Osteocyte (in vitro differentiated cells): ENCODE results near the gene SLC7A1. TPM values are rescaled to one million over a fixed set of nuclear protein-coding genes. Genes with fewer than 3 reads are reported as not detected.
"Not testable (repeated sequence)": the region's sequence is repeated elsewhere in the genome, so short reads cannot be mapped to it uniquely, and the experiment has no call there.

ENCODE experiments used
- DNase-seq: peaks from one replicate; pipeline ENCODE4 v3.0.0; 2021; ENCODE audit warnings: mixed read lengths; ENCODE audit not compliant: unreplicated experiment; ENCODE audit errors: extremely low spot score
- H3K27ac Mint-ChIP-seq: one replicate; pipeline ENCODE4 v1.8.0; 2021; ENCODE audit warnings: mild to moderate bottlenecking, mixed read lengths; ENCODE audit not compliant: unreplicated experiment
- H3K27me3 Mint-ChIP-seq: one replicate; pipeline ENCODE4 v1.8.0; 2021; ENCODE audit warnings: mixed read lengths; ENCODE audit not compliant: unreplicated experiment
- H3K36me3 Mint-ChIP-seq: one replicate; pipeline ENCODE4 v1.8.0; 2021; ENCODE audit warnings: mixed read lengths; ENCODE audit not compliant: unreplicated experiment
- H3K4me1 Mint-ChIP-seq: one replicate; pipeline ENCODE4 v1.8.0; 2021; ENCODE audit warnings: mixed read lengths; ENCODE audit not compliant: unreplicated experiment
- H3K4me3 Mint-ChIP-seq: one replicate; pipeline ENCODE4 v1.8.0; 2021; ENCODE audit warnings: mild to moderate bottlenecking, moderate library complexity, mixed read lengths; ENCODE audit not compliant: unreplicated experiment
- H3K9me3 Mint-ChIP-seq: one replicate; pipeline ENCODE4 v1.8.0; 2021; ENCODE audit warnings: mixed read lengths; ENCODE audit not compliant: unreplicated experiment
- CTCF ChIP-seq: fragments of 200-600 bp; sonication (generic); IDR thresholded peaks from 2 replicates; pipeline ENCODE4 v1.5.0; 2021; ENCODE audit warnings: antibody characterized with exemption, mild to moderate bottlenecking, moderate library complexity
- long read RNA-seq: library from polyadenylated mRNA; unstranded; transcript quantifications from one replicate; pipeline ENCODE4 v2.0.0, GENCODE V29; 2021
- total RNA-seq: library from RNA; stranded (reverse); gene quantifications from 2 replicates; pipeline ENCODE4 v1.2.1, GENCODE V29; 2021

SLC7A1 gene
- total RNA-seq: 84.0 and 88.7 TPM in 2 replicates
- long read RNA-seq, partial matches to known transcripts: 0 of 53 reads
- long read RNA-seq, other reads (novel, unspliced or antisense): 53 of 53 reads

DNA sequence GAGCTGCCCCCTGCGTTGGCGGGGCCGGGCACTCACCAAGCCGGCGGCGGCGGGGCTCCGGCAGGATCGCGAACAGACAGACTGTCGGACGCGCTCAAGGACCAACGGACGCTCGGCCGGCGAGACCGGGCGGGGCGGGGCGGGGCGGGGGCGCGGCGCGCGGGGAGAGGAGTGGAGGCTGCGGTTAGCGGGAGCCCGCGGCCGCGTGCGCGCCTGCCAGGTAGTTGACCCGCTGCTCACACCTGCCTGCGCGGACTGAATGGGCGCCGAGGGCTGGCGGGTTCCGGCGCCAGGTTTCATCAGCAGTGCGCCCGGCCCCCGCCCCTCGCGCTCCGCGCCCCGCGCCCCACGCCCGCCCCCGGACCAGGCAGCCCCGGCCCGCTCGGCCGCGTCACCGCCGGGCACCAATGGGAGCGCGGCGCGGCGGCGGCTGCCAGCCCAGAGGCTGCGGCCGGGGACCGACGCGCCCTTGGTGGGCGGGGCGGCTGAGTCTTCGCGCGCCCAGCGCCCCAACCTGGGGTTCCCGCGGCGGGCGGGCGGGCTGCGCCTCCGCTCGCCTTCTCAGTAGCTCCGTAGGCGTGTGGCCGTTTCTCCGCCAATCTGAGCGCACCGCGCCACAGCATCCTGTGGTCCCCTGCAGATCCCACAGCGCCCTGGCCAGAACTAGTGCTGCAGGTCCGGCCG lies at the start of gene SLC7A1:
SLC7A1 (minus strand) TSS at position 309 of the 684 bp plus-strand sequence. CDS start 59,500 bp downstream, outside the sequence.
- TF ChIP-seq CTCF: no peak
- H3K9me3 Mint-ChIP-seq: no peaks in the 10 kb centered on the region

DNA sequence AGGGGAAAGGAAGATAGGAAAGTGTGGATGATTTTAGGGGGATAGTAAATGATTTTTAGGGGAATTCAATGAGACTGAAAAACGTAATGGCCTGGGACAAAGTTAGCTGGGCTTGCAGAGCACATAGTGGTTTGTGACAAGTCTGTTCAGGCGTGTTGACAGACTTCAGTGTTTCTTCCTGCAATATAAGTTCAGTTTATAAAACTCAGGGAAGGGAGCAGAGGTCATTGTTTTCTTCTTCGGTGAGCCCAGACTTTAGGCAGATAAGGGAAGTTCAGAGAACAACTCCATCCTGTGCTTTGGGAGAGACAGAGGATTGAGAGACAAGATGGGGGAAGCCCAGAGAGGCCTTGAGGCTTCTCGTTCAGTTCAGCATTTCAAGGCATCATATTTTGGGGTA lies 45.2 kb upstream of the SLC7A1 start:
- Mint-ChIP-seq H3K27ac (no peak overlapping the region), H3K27me3 (no peaks in the 10 kb centered on the region), H3K9me3 (no peaks in the 10 kb centered on the region), H3K4me1 (no peaks in the 10 kb centered on the region), H3K36me3 (no peaks in the 10 kb centered on the region), H3K4me3 (no peak overlapping the region)
- TF ChIP-seq CTCF: no peak
- no peak for DNase-seq

More for the DNA sequence above, at the start of gene SLC7A1:
- peak; percentile 93 for DNase-seq
- Mint-ChIP-seq H3K36me3 (peaks cover 2% of the 10 kb centered on the region), H3K4me1 (peaks cover 42% of the 10 kb centered on the region), H3K4me3 (peak within 1 kb of the TSS; percentile 83), H3K27ac (peak within 1 kb of the TSS; percentile 94), H3K27me3 (no peaks in the 10 kb centered on the region)

DNA sequence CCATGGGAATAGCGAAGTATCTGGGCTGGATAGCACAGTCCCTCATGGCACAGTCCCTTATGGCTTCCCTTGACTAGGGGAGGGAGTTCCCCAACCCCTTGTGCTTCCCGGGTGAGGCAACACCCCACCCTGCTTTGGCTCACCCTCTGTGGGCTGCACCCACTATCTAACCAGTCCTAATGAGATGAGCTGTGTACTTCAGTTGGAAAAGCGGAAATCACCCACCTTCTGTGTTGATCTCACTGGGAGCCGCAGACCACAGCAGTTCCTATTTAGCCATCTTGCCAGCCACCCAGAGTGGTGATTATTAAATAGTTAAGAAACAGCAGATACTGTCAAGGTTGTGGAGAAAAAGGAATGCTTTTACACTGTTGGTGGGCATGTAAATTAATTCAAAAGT lies 41.3 kb upstream of the SLC7A1 start:
- DNase-seq, H3K27me3 Mint-ChIP-seq, H3K9me3 Mint-ChIP-seq, H3K36me3 Mint-ChIP-seq, H3K27ac Mint-ChIP-seq, H3K4me1 Mint-ChIP-seq, H3K4me3 Mint-ChIP-seq: not testable (repeated sequence)

DNA sequence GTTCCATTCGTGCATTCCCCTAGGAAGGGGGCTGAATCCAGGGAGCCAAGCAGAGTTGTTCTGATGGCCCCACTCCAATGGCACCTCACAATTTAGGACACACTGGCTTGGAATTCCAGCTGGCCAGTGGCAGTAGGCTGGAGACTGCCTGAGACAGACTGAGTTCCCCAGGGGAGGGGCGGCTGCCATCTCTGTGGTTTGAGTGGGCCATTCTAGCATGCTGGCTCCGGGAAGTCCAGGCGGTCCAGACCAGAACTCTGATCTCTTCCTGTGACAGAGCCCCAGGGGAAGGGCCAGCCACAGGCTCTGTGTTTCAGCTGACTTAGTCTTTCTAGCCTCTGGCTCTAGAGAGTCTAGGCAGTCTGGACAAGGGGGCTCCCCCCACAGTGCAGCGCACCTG lies 29.5 kb upstream of the SLC7A1 start:
- Mint-ChIP-seq H3K9me3 (peaks cover 18% of the 10 kb centered on the region), H3K4me1 (peaks cover 13% of the 10 kb centered on the region), H3K27ac (no peak overlapping the region), H3K27me3 (no peaks in the 10 kb centered on the region), H3K36me3 (peaks cover 6% of the 10 kb centered on the region), H3K4me3 (no peak overlapping the region)
- no peak for TF ChIP-seq CTCF
- DNase-seq: no peak

DNA sequence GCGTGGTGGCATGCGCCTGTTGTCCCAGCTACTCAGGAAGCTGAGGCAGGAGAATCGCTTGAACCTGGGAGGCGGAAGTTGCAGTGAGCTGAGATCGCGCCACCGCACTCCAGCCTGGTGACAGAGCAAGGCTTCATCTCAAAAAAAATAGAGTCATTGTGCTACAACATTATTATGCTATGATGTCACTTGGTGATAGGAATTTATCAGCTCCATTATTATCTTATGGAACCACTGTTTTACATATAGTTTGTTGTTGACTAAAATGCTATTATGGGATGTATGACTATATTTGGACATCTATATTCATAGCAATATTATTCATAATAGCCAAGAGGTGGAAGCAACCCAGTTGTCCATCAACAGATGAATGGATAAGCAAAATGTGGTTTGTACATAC lies 26.4 kb upstream of the SLC7A1 start:
- no peak for TF ChIP-seq CTCF
- H3K9me3 Mint-ChIP-seq: peaks cover 14% of the 10 kb centered on the region
- peaks cover 18% of the 10 kb centered on the region for H3K4me1 Mint-ChIP-seq
- no peaks in the 10 kb centered on the region for H3K27me3 Mint-ChIP-seq
- H3K27ac Mint-ChIP-seq: peak overlapping the region; percentile 50
- DNase-seq: no peak
- H3K4me3 Mint-ChIP-seq: no peak overlapping the region
- H3K36me3 Mint-ChIP-seq: peaks cover 7% of the 10 kb centered on the region
